Activated CD4-positive, alpha-beta memory T cell treated with anti-CD3 and anti-CD28 coated beads for 36 hours (primary cell): ENCODE measurements around the gene CORO1C. TPM values are rescaled to one million over a fixed set of nuclear protein-coding genes. Genes with fewer than 3 reads are reported as not detected.
"Not testable (repeated sequence)": the region's sequence is repeated elsewhere in the genome, so short reads cannot be mapped to it uniquely, and the experiment has no call there.

Source experiments
- CTCF ChIA-PET: fragments of 350-600 bp; sonication (Branson Sonifier 250); formaldehyde crosslinking; loops from one replicate; lab custom pipeline; 2021; ENCODE audit warnings: antibody characterized with exemption, inconsistent platforms; lab: Charles Lee
- POLR2A ChIA-PET: fragments of 350-600 bp; sonication (Branson Sonifier 250); formaldehyde crosslinking; loops from one replicate; lab custom pipeline; 2021; ENCODE audit warnings: antibody characterized with exemption; lab: Charles Lee
- DNase-seq: peaks from one replicate; pipeline ENCODE4 v3.0.0-alpha.2; 2020
- H3K27ac Mint-ChIP-seq: one replicate; pipeline ENCODE4 v1.8.0; 2021; ENCODE audit warnings: mixed read lengths
- H3K27me3 Mint-ChIP-seq: one replicate; pipeline ENCODE4 v1.8.0; 2021; ENCODE audit warnings: mixed read lengths
- H3K36me3 Mint-ChIP-seq: one replicate; pipeline ENCODE4 v1.8.0; 2021; ENCODE audit warnings: mixed read lengths
- H3K4me1 Mint-ChIP-seq: one replicate; pipeline ENCODE4 v1.8.0; 2021; ENCODE audit warnings: low read depth, mixed read lengths
- H3K4me3 Mint-ChIP-seq: one replicate; pipeline ENCODE4 v1.8.0; 2021; ENCODE audit warnings: mild to moderate bottlenecking, mixed read lengths
- H3K9me3 Mint-ChIP-seq: one replicate; pipeline ENCODE4 v1.8.0; 2021; ENCODE audit warnings: mixed read lengths
- intact Hi-C: fragments of 100-400 bp; cut with micrococcal nuclease; formaldehyde crosslinking; loops from one replicate; pipeline ENCODE4 v1.15.1; 2023
- total RNA-seq, 2 experiments: library from RNA; stranded (reverse); gene quantifications; one replicate each; pipeline ENCODE4 v1.2.3, GENCODE V29; 2021

The CORO1C gene
- total RNA-seq, 2 experiments from 2014 or later: 62.1 to 70.9 TPM

DNA sequence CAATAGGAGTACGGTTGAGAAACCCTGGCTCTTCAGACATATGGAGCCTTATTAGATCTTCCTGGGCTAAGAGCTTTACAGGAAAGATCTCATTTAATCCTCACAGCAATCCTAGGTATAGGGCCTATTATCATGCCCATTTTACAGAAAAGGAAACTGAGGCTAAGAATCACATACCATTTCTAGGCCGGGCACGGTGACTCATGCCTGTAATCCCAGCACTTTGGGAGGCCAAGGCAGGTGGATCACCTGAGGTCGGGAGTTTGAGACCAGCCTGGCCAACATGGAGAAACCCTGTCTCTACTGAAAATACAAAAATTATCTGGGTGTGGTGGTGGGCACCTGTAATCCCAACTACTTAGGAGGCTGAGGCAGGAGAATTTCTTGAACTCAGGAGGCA, 19.7 kb upstream of the CORO1C start:
- intact Hi-C loops, H3K9me3 Mint-ChIP-seq, H3K27ac Mint-ChIP-seq, POLR2A ChIA-PET, H3K27me3 Mint-ChIP-seq, DNase-seq, H3K36me3 Mint-ChIP-seq, H3K4me3 Mint-ChIP-seq, H3K4me1 Mint-ChIP-seq: not testable (repeated sequence)
- CTCF ChIA-PET: interaction anchor here (1.6 kb wide), 1 partner anchor 86 kb away, joined by 5 read pairs; no protein-coding TSS in a partner anchor

DNA sequence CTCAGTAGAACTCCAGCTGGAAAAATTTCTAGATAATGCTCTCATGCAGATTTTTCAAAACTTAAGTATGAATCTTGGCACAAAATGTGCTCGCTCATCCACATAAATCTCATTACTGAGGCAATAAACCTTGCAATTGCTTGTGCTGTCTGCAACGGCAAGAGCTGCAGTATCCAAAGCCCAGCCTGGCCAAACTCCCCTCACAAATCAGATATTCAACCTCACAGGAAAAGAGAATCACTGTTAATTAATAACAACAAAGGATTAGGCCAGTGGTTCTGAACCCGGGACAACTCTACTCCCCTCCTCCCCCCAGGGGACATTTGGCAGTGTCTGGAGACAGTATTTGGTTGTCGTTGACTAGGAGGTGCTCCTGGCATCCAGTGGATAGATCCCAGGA, 19.2 kb upstream of the CORO1C start:
- POLR2A ChIA-PET: no interaction called here
- intact Hi-C loops: no loop called here
- H3K4me1 Mint-ChIP-seq: no peaks in the 10 kb centered on the region
- no peak overlapping the region for H3K27ac Mint-ChIP-seq
- no peaks in the 10 kb centered on the region for H3K9me3 Mint-ChIP-seq
- no peak overlapping the region for H3K4me3 Mint-ChIP-seq
- DNase-seq: no peak
- no peaks in the 10 kb centered on the region for H3K27me3 Mint-ChIP-seq
- CTCF ChIA-PET: no interaction called here
- no peaks in the 10 kb centered on the region for H3K36me3 Mint-ChIP-seq

DNA sequence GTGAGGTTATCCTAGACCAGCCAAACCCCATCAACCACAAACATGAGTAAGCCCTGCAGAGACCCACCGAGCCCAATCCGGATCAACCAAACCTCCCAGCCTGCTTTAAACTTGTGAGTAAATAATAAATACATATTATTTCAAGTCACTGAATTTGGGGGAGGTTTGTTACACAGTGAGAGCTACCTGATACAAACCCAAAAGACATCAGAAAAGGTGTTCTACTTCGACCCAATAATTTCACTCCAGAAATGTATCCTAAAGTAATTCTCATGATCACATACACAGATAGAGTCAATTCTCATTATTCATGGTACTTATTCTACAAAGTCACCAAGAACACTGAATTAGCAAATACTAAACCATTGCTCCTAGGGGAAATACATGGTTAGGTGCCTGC, 16.2 kb upstream of the CORO1C start:
- DNase-seq: no peak
- Mint-ChIP-seq H3K9me3 (no peaks in the 10 kb centered on the region), H3K36me3 (no peaks in the 10 kb centered on the region), H3K27ac (no peak overlapping the region), H3K27me3 (no peaks in the 10 kb centered on the region), H3K4me3 (no peak overlapping the region), H3K4me1 (no peaks in the 10 kb centered on the region)
- intact Hi-C loops: no loop called here
- POLR2A ChIA-PET: no interaction called here
- CTCF ChIA-PET: no interaction called here

DNA sequence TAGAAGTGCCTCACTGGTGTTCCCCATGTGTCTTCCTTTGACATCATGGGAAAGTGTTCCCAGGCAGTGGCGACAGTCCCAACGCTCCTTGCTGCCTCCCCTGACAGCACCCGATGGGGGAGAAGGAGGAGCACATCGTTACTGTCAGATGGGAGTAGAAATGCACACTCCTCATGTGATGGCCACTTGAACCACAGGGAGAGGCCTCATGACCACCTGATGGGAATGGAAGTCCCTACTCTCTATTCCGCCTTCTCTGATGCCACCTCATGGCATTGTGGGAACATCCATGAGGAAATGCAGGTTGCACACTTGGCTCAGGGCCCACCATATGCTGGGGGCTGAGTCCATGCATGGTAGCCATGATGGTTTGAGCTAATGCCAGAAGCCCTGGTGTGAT, 14.3 kb upstream of the CORO1C start:
- DNase-seq: no peak
- intact Hi-C loops: no loop called here
- POLR2A ChIA-PET: no interaction called here
- CTCF ChIA-PET: interaction anchor here (1.3 kb wide), 1 partner anchor 81 kb away, joined by 6 read pairs; no protein-coding TSS in a partner anchor
- H3K27ac Mint-ChIP-seq: no peak overlapping the region
- H3K27me3 Mint-ChIP-seq: no peaks in the 10 kb centered on the region
- no peak overlapping the region for H3K4me3 Mint-ChIP-seq
- H3K36me3 Mint-ChIP-seq: no peaks in the 10 kb centered on the region
- H3K4me1 Mint-ChIP-seq: no peaks in the 10 kb centered on the region
- no peaks in the 10 kb centered on the region for H3K9me3 Mint-ChIP-seq

DNA sequence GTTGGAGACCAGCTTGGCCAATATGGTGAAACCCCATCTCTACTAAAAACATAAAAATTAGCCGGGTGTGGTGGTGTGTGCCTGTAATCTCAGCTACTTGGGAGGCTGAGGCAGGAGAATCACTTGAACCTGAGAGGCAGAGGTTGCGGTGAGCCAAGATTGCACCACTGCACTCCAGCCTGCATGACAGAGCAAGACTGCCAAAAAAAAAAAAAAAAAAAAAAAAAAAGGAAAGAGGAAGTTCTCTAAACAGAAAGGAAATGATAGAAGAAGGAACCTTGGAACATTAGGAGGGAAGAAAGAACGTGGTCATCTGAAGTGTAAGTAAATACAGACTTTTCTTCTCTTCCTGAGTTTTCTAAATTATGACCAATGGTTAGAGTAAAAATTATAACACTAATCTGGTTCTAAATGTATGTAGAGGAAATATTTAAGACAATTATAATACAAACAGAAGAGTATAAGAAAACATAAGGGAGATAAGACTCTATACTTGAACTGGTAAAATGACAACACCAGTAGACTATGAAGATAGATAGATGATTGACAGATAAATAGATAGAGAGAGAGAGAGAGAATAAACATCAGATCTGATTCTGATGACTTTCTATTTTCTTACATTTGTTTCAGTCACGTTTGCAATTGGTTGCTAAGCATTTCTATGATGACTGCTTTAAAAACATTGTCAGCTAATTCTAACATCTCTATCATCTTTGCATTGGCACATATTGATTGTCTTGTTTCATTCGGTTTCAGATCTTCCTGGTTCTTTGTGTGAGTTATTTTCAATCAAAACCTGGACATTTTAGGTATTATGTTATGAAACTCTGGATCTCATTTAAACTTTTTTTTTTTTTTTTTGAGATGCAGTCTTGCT, 12.9 kb upstream of the CORO1C start:
- ChIA-PET POLR2A (no interaction called here), CTCF (interaction anchor here (1.3 to 1.6 kb wide), 2 partner anchors 78 to 80 kb away, joined by 4 to 6 read pairs; no protein-coding TSS in a partner anchor)
- H3K4me1 Mint-ChIP-seq: no peaks in the 10 kb centered on the region
- no peak for DNase-seq
- intact Hi-C loops: no loop called here
- no peaks in the 10 kb centered on the region for H3K36me3 Mint-ChIP-seq
- no peaks in the 10 kb centered on the region for H3K9me3 Mint-ChIP-seq
- no peaks in the 10 kb centered on the region for H3K27me3 Mint-ChIP-seq
- H3K4me3 Mint-ChIP-seq: no peak overlapping the region
- H3K27ac Mint-ChIP-seq: no peak overlapping the region

DNA sequence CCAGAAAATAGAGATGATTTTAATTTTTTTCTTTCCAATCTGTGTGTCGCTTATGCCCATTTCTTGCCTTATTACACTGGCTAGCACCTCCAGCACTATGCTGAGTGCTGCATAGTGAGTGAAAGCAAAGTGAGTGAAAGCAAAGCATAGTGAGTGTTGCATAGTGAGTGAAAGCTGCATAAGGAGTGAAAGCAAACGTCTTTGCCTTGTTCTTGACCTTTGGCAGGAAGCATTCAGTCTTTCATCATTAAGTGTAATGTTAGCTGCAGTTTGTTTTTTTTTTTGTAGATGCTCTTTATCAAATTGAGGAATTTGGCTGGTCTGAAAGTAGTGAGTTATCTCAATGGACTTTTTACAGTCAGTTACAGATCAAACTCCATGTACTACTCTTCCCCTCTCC, 6.9 kb upstream of the CORO1C start:
- peaks cover 4% of the 10 kb centered on the region for H3K4me1 Mint-ChIP-seq
- H3K9me3 Mint-ChIP-seq: no peaks in the 10 kb centered on the region
- no peaks in the 10 kb centered on the region for H3K27me3 Mint-ChIP-seq
- POLR2A ChIA-PET: no interaction called here
- no peaks in the 10 kb centered on the region for H3K36me3 Mint-ChIP-seq
- H3K4me3 Mint-ChIP-seq: no peak overlapping the region
- CTCF ChIA-PET: no interaction called here
- no peak for DNase-seq
- no peak overlapping the region for H3K27ac Mint-ChIP-seq
- intact Hi-C loops: no loop called here

DNA sequence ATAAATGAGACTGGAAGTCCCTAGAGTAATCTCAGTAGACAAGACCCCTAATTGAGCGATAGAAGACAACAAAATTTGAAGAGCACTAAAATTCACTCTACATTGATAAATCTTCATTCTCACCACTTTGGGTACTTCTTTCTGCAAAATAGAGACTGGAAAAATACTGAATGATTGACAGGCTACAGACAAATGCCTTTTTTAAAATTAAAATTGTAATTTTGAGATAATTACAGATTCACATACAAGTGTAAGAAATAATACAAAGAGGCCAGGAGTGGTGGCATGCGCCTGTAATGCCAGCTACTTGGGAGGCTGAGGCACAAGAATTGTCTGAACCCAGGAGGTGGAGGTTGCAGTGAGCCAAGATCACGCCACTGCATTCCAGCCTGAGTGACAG, 4.5 kb upstream of the CORO1C start:
- Mint-ChIP-seq H3K27ac (no peak overlapping the region), H3K36me3 (no peaks in the 10 kb centered on the region), H3K4me1 (peaks cover 13% of the 10 kb centered on the region), H3K9me3 (no peaks in the 10 kb centered on the region), H3K27me3 (no peaks in the 10 kb centered on the region), H3K4me3 (no peak overlapping the region)
- DNase-seq: no peak
- intact Hi-C loops: no loop called here
- POLR2A ChIA-PET: no interaction called here
- CTCF ChIA-PET: interaction anchor here (1.0 to 2.2 kb wide), 2 partner anchors 21 to 71 kb away, joined by 3 to 9 read pairs; no protein-coding TSS in a partner anchor

DNA sequence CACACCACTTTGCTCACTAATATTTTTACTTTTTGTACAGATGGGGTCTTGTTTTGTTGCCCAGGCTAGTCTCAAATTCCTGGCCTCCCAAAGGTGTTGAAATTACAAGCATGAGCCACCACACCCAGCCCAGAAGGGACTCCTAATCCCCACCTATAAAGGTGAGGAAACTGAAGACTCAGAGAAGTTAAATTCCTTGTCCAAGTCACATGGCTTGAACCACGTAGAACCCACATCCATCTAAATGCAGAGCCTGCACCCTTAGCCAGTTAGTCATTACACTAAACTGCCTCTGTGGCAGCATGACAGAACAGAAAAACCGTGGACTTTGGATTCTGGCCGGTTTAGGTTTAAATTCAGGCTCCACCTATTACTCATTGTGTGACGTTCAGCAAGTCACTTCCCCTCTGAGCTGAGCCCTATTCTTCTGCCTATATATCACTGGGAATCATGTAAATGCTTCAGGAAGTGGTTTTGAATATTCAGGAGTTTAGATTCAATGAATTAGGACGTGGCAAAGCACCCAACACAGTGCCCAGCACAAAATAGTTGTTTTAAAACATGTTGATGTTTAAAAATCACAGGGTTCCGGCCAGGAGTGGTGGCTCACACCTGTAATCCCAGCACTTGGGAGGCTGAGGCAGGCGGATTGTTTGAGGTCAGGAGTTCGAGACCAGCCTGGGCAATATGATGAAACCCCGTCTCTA, 3.0 kb upstream of the CORO1C start:
- no peaks in the 10 kb centered on the region for H3K36me3 Mint-ChIP-seq
- POLR2A ChIA-PET: interaction anchor here (0.5 to 0.6 kb wide), 3 partner anchors 25 to 122 kb away, joined by 3 to 7 read pairs (median 4); no protein-coding TSS in a partner anchor
- DNase-seq: peak; percentile 53
- intact Hi-C loops: loop anchor here (5.0 kb wide), 2 partner anchors 123 to 217 kb away; partner anchors contain the start of genes FICD and SSH1
- H3K4me3 Mint-ChIP-seq: no peak overlapping the region
- peaks cover 25% of the 10 kb centered on the region for H3K4me1 Mint-ChIP-seq
- peak overlapping the region; percentile 45 for H3K27ac Mint-ChIP-seq
- no peaks in the 10 kb centered on the region for H3K27me3 Mint-ChIP-seq
- H3K9me3 Mint-ChIP-seq: no peaks in the 10 kb centered on the region
- CTCF ChIA-PET: interaction anchor here (2.2 kb wide), 1 partner anchor 70 kb away, joined by 9 read pairs; no protein-coding TSS in a partner anchor

DNA sequence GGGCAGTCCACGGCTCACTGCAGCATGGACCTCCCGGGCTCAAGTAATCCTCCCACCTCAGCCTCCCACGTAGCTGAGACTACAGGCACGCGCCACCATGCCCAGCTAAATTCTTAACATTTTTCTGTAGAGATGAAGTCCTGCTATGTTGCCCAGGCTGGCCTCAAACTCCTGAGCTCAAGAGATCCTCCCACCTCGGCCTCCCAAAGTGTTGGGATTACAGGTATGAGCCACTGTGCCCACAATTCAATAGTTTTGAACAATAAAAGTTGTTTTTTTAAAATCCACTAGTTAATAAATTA, 1.9 kb upstream of the CORO1C start:
- H3K27ac Mint-ChIP-seq, POLR2A ChIA-PET: not testable (repeated sequence)
- CTCF ChIA-PET: interaction anchor here (0.6 to 1.6 kb wide), 2 partner anchors 43 to 115 kb away, joined by 6 read pairs; no protein-coding TSS in a partner anchor

DNA sequence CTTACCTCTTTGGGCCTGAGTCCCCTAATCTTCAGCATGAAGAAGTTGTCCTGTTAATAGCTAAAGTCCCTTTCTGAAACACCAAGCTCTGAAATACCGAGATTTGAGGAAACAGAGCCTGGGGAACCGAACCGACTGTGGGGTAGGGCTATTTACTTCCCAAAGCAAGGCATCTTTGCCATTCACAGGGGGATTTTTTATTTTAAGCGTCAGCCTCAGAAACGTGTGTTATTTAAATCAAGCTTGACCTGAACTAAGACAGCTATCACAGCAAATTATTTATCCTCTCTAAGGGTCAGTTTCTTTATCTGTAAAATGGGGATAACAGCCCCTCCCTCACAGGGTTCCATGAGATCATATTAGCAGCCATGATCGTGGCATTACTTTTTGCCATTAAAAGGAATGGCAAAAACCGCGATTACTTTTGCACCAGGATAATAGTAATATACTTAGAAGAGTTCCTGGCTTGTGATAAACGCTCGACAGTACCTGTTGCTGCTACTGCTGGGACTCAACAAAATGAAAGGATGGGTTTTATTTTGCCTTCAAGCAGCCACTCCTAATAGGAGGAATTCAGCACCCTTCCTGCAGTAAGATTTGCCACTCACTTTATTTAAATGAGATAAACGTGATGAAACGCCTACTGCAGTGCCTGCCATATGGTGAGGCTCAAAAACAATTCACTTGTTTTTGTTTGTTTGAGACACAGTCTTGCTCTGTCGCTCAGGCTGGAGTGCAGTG, 1.3 kb upstream of the CORO1C start:
- CTCF ChIA-PET: interaction anchor here (1.2 to 1.6 kb wide), 3 partner anchors 43 to 69 kb away, joined by 6 to 10 read pairs (median 6); no protein-coding TSS in a partner anchor
- Mint-ChIP-seq H3K27ac (no peak overlapping the region), H3K36me3 (no peaks in the 10 kb centered on the region), H3K4me3 (peak overlapping the region; percentile 91), H3K9me3 (no peaks in the 10 kb centered on the region), H3K4me1 (peaks cover 34% of the 10 kb centered on the region), H3K27me3 (no peaks in the 10 kb centered on the region)
- POLR2A ChIA-PET: interaction anchor here (3.0 kb wide), 1 partner anchor 43 kb away, joined by 23 read pairs; no protein-coding TSS in a partner anchor
- intact Hi-C loops: loop anchor here (1.0 to 5.0 kb wide), 6 partner anchors 68 to 321 kb away; partner anchors contain the start of genes FICD, ISCU, SELPLG and SSH1
- no peak for DNase-seq

More for the DNA sequence above, 1.9 kb upstream of the CORO1C start:
- H3K36me3 Mint-ChIP-seq, DNase-seq, H3K27me3 Mint-ChIP-seq, H3K9me3 Mint-ChIP-seq, H3K4me3 Mint-ChIP-seq: not testable (repeated sequence)
- intact Hi-C loops: loop anchor here (5.0 kb wide), 2 partner anchors 124 to 216 kb away; partner anchors contain the start of genes FICD and SSH1
- peaks cover 34% of the 10 kb centered on the region for H3K4me1 Mint-ChIP-seq

DNA sequence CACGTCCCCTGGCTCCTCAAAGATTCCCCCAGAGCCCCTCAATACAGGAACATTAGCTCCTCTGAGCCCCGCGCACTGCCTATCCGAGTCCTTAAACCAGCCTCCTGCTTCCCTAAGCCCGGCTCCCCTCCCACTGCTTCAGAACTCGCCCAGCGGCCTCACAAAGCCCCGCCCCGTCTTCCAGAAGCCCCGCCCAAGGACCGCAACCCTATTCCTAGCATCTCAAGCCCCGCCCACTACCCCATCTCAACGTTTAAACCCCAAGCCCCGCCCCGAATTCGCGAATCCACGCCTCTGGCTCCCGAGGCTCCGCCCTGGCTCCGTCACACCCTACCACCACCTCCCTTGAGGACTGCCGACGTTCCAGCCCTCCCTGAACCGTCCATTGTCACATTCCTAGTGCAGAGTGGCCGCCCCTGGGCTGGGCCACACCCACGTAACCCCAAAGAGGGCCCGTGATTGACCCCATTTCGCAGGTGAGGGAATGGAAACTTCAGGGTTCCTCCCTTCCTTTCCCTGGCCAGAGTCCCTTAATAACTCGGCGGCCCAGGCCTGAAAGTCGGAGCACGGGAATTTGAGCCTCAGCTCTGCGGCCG, 646 bp upstream of the CORO1C start:
- Mint-ChIP-seq H3K4me1 (peaks cover 34% of the 10 kb centered on the region), H3K4me3 (peak overlapping the region; percentile 91), H3K9me3 (no peaks in the 10 kb centered on the region), H3K27me3 (no peaks in the 10 kb centered on the region), H3K36me3 (no peaks in the 10 kb centered on the region), H3K27ac (peak overlapping the region; percentile 91)
- CTCF ChIA-PET: interaction anchor here (1.2 to 1.6 kb wide), 3 partner anchors 42 to 69 kb away, joined by 6 to 10 read pairs (median 6); no protein-coding TSS in a partner anchor
- intact Hi-C loops: loop anchor here (1.0 to 5.0 kb wide), 9 partner anchors 41 to 361 kb away; partner anchors contain the start of genes ALKBH2, FICD, ISCU and SELPLG
- POLR2A ChIA-PET: interaction anchor here (3.0 kb wide), 1 partner anchor 42 kb away, joined by 23 read pairs; no protein-coding TSS in a partner anchor
- peak; percentile 99 for DNase-seq
